ENCODE measurements around the gene ANTXR2.

Gene ANTXR2

DNA sequence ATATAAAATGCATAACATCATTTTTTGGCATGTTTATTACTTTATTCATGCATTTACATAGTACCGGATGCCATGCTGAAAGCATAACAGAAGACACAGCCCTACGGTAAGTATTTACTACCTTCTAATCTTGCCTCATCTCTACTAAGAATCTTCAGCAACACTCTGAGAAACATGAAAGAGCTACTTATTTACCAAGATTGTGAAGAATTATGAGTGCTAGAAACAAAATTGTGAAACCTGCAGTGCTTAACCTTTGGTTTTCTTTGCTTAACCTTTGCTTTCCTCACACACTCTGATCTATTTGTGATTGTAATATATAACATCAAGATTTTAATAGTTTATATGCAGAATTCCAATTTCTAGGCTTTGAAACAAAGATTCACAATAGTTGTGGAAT lies 7.4 kb downstream of the ANTXR2 start:
- no peak for DNase-seq

DNA sequence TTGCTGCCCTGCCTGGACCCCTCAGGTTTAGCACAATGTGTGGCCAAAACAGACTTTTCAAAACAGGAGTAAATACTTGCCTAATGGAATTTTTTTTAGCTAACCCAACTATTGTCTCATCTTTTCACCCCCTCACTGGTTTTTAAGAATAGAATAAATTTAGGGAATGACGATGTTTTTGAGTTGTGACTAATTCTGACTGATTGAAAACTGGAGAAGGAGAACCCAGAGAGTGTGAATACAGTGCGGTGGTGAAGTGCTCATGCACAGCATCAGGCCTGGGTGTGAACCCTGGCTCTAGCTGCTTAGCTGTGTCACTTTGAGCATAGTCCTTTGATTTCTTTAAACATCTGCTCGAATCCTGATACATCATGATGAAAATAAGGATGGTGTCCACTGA lies 10.5 kb downstream of the ANTXR2 start:
- no peak for DNase-seq

DNA sequence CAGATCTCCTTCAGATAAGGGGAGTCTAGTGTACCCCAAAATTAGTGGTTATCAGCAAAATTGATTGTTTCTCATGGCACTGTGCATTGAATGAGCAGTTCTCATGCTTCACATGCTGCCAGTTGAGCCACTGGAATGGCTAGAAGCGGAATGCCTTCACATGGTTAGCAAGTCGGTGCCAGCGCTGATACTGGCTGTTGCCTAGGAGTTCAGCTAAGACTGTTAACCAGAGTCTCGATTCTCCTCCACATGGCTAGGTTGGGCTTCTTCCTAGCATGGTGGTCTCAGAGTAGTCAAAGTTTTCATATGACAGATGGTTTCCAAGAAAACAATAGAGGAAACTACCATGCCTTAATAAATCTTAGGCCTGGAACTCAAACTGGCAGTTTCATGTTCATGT lies 12.2 kb downstream of the ANTXR2 start:
- no peak for DNase-seq

DNA sequence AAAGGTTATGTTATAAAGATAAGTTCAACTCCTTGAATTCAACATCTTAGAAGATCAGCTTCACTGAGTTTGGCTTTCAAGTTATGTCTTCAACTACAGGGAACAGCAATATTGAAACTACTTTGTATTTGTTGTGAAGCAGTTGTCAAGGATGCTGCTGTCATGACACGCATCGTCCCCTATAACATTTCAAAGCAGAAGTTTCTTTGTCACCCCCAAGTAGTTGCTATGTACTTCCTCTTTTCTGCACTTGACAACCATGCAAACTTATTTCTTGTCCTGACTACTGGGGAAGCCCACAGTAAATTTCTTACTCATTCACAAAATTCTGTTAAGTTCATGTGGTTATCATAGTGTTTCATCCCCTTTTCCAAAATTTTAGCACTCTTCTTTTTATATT lies 14.3 kb downstream of the ANTXR2 start:
- no peak for DNase-seq

DNA sequence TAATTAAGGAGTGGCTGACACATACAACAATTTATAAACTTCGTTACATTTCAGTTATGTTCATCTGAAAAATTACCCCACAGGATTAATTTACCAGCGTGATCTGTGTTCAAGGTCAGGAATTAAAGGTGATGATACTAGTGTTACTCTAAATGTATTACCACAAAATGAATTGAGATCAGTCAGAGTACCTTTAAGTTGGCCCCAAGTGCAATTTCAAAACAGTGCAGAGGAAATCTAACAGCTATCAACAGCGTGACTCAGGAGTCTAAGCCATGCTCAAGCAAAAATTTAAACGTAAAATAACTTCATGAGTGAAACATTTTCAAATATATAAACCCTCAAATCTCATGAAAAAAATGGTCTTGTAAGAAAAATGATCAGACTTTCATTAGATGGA lies 18.7 kb downstream of the ANTXR2 start:
- DNase-seq, result no peak

DNA sequence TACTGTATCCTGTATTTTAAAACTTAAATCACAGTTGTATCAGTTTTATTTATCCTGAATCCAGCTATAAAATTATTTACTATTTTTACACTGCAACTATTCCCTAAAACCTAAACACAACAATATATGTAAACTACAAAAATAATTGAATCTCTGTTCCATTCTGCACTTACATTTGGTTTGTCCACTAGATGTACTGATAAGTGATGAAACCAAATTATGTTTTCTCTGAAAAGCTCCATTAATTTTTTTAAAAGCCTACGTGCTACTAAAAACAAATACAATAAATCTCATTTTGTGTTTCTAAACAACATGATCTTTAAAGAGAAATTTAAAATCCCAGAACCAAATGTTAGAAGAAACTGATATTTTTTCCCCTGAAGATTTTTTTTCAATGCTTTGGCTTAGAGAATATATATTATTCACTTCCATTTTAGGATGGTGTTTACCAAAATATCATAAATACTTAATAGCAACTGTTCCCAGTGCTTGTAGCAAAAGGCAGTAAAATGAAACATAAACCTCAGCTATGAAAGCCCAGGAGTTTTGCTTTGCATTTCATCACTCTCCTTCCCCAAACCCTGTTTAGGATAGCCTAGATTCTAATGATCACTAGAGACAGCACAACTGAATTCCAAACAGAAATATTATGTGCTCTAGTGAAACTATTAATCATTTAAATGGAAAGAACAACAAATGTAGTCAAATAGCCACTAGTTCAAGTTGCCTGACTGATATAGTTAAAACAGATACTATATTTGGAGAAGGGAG lies 19.7 kb downstream of the ANTXR2 start:
- no peak for DNase-seq

DNA sequence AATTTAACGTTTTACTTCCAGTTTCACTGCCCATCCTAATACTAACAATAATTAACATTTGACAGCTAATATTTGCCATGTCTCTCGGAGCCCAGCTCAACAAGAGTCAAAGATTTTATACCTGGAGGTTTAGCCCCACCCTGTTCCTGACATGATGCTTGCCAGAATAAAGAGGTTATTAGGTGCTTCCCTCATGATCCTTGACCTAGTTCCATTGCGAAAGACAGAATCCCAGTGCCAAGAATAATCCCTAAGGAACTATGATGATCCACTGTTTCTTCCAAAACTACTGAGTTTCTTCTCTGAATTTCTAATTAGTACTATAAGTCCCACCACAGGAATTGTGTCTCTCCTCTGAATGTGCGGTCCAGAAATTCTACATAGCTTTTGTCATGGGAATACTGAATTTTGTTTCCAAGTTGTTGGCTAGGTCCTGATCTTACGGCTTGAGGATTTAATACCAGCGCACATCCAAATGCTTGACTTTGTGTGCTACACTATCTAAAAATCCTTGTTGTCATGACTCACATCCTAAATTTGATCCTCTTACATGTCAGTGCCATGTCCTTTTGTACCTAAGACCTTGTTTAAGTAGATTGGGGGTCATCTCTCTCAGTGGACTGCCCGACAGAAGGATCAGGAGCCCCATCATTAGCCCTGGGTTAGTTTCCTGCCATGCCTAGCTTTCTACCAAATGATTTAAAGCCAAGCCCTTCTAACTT lies 23.1 kb downstream of the ANTXR2 start:
- DNase-seq, result no peak

DNA sequence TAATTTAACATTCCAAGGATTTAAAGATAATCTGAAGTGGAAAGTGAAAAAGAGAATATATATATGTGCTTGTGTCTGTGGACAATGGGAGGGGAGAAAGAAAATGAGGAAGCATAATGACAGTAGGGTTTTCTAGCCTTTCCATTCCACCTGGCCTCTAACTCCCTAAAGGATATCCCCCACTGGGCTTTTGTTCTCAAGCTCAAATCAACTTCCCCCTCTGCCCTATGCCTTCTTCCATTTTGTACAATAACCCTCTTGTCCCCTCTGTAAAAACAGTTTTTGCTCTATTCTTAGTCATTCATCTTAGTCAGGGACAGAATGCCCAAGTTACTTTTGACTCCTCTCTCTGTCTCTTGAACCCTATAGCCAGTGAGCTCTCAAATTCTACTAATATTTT lies 23.6 kb downstream of the ANTXR2 start:
- no peak for DNase-seq

DNA sequence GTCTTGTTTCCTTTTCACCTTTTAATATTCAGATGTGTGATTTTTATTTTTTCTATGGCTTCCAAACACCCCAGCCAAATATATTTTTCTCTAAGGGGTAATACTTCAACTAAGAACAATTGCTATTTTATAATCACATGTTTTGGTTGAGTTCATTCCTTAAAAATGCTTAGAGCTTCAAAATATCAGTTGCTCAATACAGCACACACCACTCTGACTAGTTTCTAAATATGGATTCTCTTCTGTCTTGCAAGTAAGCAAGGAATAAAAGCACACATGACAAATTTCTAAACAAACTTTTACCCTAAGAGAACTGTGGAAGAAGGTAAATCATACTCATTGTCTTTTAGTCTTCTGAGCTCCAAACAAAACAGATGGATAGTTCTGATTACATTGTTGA lies 27.2 kb downstream of the ANTXR2 start:
- no peak for DNase-seq

DNA sequence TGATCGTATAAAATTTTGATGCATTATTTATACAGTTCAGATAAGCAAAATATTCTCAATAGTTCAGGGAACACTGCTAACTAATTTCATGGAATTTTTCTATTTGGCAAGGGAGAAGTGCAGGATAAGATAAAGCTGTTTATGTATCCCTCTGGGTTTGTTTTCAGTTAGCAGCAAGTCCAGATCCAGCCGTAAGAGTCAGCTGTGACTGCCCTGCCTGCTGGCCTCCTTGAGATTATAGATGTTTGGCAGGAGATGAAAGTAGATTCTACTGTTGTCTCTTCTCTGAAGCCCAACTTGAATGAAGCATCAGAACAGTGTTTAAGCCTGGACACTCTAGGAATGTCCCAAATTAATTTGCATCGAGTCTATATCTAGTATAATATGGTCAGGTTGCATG lies 29.5 kb downstream of the ANTXR2 start:
- DNase-seq, result no peak

DNA sequence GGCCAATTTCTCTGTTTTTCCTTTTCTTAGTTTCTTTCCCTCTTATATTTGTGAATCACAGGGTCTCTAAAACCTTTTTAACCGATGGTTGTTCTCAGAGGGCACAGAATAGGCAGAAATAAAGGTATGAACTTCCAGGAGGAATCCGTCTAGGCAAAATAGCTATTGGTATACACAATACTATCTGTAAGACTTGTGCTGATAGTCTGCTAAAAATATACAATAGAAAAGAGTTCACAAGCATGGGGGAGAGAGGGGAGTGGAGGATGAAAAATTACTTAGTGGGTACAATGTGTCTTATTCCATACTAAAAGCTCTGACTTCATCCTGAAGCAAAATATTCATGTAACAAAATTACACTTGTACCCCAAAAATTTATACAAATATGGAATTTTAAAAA lies 30.2 kb downstream of the ANTXR2 start:
- no peak for DNase-seq

DNA sequence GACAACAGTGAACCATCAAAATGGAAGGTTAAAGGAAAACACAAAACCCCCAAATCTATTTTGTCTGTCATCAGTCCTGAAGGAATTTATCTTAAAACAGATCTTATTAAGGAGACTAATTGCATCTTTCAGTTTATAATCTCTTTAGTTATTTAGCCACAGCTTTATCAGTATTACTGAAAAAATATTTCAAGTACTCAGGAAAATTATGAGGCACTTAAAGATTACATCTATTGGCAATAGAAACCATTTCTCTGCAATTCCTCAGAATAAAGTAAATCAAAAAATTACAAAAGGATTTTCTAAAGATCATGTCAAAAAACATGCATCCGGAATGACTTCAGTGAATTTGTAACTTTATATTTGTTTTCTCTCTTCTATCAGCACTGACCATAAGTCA lies 35.2 kb downstream of the ANTXR2 start:
- DNase-seq, result no peak

DNA sequence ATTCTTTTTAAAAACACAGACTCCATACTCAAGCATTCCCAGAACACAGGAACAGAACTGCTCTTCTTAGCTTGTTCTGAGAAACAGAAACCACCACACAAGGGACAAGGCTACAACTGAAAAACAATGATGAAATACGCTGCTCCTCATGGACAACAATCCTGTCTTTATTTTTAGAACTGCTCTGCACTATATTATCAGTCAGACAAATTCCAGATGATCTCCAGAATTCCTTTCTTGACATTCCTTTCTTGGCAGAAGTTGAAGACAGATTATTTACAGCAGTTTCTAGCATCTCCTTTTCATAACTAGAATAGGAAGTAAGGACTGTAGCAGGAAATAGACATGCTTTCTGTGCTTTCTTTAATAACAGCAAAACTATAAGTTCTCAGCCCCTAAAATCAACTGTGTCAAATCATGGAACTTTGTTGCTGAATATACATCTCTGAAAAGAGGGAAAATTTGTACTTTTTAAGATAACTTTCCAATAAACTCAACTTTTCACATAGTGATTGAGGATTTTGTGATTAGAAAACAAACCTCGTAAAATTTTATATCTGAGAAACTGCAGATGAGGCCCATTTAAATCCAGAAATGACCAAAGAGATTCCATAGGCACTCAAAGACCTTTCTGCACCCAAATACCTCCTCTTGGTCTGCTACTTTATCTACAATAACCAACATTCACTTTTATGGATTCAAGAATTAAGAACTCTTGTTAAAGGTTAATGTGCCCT lies 35.9 kb downstream of the ANTXR2 start:
- no peak for DNase-seq

DNA sequence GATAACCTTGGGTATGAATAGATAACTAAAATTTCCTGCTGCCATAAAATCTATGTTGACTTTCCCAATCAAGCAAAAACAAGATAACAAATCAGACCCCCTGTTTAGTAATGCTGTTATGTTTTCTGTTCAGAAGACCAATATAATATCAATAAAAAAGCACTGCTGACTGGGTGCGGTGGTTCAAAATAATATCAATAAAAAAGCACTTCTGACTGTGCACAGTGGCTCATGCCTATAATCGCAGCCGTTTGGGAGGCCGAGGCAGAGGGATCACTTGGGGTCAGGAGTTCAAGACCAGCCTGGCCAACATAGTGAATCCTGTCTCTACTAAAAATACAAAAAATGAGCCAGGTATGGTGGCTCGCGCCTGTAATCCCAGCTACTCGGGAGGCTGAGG lies 36.7 kb downstream of the ANTXR2 start:
- DNase-seq, result no peak

DNA sequence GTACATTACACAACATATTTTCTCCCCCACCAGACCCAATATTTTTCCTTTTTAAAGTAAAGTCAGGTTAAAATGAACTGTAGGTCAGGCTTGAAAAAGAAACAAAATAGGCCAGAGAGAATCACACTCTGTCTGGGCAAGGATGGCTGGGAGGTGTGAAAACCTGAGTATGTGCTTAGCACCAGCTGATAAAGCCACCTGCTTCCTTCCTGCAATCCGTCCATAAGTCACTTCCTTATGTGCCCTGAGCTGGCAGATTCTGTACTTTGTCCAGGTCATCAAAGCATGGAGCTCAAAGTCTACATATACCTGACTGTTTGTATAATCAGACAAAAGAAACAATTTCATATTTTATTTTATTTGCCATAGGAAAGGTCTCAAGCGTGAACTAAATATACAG lies 37.7 kb downstream of the ANTXR2 start:
- no peak for DNase-seq

DNA sequence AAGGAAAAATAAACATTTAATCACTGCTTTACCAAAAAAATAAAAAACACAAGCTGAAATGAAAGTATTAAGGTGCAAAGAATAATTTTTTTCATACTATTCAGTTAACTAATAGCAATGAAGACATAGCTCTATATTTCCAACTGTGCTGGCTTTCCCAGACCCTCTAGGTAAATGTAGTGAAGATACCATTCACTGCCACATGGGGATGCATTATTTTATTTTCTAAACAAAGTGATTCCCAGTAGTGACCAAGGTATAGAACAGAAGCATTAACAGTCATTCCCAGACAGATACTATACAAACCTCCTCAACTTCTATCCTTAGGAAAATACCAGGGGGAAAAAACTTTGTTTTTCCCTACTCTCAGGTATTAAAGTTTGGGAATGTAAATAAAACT lies 39.4 kb downstream of the ANTXR2 start:
- no peak for DNase-seq

DNA sequence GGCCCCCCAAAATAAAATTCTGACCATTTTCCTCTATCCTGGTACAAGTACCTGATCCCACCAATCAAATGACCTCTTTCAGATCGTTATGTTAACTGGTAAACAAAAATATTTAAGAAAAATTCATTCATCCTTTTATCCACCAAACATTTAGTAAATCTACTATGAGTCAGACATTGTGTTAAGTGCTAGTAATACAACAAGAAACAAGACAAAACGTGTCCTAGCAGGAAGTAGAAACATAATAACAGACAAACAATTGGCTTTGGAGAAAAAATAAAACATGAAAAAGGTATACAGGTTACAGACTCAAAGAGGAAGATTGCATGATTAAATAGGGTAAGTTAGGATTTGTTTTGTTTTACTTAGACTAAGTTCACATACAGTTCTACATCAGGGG lies 43.7 kb downstream of the ANTXR2 start:
- no peak for DNase-seq

DNA sequence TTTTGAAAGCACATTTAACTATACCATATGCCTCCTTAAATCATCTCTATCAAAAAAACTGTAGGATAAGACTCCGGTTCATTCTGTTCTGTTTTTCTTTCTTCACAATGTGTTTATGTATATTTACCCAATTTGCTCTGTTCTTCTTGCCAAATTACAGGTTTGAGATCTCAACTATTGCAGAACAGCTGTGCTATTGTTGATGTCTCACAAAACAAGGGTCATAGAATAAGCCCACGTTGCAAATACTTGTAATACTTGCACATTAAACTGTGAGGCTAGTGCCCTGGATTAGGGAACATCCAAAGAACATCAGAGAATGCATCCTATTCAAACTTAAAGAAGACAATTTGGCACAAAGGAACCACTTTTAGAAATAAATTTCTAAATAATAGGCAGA lies 45.4 kb downstream of the ANTXR2 start:
- no peak for DNase-seq

DNA sequence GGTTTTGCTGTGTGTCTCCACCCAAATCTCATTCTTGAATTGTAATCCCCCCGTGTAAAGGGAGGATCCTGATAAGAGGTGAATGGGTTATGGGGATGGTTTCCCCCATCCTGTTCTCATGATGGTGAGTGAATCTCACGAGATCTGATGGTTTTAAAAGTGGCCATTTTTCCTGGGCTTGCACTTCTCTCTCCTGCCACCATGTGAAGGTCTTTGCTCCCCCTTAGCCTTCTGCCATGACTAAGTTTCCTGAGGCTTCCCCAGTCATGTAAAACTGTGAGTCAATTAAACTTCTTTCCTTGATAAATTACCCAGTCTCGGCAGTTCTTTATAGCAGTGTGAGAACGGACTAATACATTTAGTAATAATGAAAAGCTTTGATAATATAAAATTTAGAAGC lies 46.9 kb downstream of the ANTXR2 start:
- DNase-seq, result no peak

DNA sequence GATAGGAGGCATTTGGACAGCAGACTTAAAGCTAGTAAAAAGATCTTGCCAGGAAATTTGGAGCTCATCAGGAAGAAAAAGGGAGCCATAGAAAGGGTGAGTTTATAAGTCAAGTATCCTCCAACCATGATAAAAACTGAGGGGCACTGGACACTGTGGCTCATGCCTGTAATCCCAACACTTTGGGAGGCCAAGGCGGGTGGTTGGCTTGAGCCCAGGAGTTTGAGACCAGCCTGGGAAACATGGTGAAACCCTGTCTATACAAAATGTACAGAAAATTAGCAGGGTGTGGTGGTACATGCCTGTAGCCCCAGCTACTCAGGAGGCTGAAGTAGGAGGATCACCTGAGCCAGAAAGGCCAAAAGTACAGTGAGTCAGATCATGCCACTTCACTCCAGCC lies 48.7 kb downstream of the ANTXR2 start:
- DNase-seq, result no peak

DNA sequence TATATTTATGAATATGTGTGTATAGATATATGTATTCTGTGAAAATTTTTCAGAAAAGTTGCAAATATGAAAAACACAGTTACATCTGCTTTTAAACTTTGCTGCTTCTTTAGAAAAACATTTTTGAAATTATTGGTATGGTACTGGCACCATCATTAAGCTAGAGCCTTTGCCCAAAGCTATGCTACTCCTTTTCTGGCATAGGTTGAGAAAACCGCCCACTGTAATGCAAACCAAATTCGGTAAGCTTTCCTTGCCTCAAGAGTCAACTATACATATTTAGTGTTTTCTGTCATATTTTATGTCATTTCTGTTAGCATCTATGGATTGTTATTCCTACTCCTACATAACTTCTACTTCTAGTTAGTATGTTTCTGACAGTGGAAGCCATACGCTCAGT lies 50.7 kb downstream of the ANTXR2 start:
- DNase-seq, result no peak

DNA sequence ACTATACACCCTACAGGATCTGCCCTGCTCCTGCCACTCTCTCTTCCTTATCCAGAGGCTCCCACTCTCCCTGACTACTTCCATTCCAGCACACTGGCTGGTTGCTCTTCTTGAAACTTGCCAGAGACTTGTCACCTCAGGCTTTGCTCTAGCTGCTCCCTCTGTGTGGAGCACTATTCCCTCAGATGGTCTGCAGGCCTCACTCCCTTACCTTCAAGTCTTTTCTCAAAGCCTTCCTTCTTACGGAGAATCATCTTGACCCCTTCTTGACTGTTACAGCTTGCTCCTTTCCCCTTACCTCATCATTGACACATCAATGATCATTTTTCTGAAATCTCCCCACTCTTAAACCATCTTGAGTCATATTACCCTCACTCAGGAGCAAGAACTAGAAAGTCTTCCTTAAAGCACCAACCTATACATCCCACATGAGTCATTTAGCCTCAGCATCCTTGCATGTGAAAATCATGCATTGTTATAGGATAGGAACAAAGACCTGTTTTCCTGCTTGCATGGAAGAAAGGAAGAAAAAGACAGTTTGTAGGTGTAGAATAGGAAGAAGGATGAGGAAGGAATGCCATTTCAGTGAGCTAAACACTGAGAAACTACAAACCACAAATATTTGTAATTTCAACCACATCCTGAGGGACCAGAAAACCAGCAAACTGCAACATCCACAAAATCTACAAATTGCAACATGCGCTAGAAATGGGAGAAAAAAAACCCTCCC lies 55.7 kb downstream of the ANTXR2 start:
- DNase-seq, result no peak

DNA sequence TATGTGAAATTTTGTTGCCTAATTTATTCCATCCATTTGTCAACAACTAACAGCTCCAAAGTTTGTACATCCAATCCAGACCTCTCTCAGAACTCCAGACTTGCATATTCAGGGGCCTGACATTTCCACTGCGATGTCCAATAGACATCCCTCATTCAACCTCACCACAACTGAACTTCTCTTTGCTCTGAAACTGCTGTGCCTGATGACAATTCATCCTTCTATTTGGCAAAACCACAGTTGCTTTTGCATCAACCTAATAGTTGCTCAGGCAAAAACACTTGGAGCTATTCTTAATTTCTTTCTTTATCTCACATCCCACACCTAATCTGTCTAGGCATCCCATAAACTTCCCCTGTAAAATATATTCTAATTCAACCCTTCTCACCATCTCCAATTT lies 56.5 kb downstream of the ANTXR2 start:
- DNase-seq, result no peak
